Fibroblast of the aortic adventitia (primary cell): ENCODE results near the gene CRACR2B. TPM values are rescaled to one million over a fixed set of nuclear protein-coding genes. Genes with fewer than 3 reads are reported as not detected.

Experiments used
- DNase-seq: peaks from one replicate; pipeline ENCODE4 v3.0.0-alpha.2; 2010; ENCODE audit warnings: low read depth
- H3K4me3 ChIP-seq: 2 replicates; pipeline ENCODE4 v1.5.1; 2011; ENCODE audit warnings: low read depth, mild to moderate bottlenecking, control low read depth, low read length, moderate library complexity
- CTCF ChIP-seq: IDR thresholded peaks from 2 replicates; pipeline ENCODE4 v1.5.1; 2011; ENCODE audit warnings: mild to moderate bottlenecking, low read length, control low read depth, inconsistent platforms; ENCODE audit not compliant: insufficient read depth
- total RNA-seq: library from RNA; depleted of rRNA; stranded (reverse); fragments of >200 nt; gene quantifications from 2 replicates; pipeline ENCODE4 v1.2.3, GENCODE V29; 2012; ENCODE audit warnings: low replicate concordance

CRACR2B gene
- total RNA-seq, 1 donor = 1.3 TPM

DNA sequence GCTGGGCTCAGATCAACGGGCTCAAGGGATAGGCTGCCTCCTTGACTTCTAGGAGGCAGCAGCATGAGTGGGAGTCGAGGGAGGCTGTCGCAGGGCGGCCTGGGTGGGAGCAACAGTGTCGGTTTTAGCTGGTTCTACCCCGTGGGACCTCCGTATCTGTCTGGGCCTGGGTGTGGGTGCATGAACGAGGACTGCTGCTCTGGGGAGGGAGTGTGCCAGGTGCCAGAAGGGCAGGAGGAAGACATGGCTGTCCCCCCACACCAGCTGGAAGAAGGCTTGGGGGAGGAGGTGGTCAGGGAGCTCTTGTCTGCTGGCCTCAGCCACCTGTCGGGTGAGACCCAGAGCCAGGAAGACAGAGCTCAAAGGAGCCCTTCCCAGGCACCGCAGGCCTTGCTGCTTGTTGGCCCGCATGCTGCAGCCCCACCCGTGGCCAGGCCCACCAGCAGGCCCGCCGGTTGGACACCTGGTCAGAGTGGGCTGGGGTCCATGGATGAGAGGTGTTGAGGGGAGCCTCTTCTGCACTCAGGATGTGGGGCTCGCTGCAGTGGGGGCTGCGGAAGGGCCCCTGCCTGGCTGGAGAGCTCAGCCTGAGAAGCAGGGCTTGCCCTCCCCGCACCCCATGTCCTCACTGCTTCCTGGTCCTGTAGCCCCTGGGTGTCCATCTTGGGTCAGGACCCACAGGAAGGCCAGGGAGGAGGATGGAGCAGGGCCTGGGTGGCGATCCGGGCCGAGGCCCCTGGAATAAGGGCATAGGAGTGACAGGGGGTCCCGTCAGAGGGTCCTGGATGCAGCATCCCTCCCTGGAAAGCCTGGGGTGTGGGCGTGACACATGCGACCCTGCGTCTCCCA, 41.3 kb upstream of the CRACR2B start:
- no peak overlapping the region for H3K4me3 ChIP-seq
- DNase-seq = no peak
- TF ChIP-seq CTCF = no peak

DNA sequence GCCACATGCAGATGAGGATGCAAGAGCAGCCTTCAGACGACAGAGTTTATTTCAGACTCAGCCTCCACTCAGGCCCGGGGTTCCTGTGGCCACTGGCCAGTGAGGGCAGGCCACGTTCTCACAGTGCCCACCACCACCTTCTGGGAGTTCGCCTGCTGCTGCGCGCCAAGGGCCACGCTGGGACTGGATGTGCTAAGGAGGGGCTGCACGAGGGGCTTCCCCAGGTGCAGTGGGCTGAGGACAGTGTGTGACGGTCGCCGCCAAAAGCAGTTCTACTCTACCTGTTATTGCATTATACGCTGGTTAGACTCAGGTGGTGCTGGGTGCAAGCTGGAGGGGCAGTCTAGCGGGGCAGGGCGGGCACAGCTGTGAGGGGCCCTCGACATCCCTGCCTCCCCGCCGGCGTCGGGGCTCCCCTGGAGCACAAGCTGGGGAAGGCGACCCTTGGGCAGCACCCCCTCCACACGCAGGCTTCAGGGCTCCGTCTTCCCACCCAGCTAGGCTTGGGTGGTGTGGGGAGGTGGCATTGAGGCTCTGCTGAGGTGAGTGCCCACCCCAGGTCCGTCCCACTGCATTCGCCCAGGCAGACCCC, 40.5 kb upstream of the CRACR2B start:
- DNase-seq = no peak
- H3K4me3 ChIP-seq = no peak overlapping the region
- no peak for TF ChIP-seq CTCF

DNA sequence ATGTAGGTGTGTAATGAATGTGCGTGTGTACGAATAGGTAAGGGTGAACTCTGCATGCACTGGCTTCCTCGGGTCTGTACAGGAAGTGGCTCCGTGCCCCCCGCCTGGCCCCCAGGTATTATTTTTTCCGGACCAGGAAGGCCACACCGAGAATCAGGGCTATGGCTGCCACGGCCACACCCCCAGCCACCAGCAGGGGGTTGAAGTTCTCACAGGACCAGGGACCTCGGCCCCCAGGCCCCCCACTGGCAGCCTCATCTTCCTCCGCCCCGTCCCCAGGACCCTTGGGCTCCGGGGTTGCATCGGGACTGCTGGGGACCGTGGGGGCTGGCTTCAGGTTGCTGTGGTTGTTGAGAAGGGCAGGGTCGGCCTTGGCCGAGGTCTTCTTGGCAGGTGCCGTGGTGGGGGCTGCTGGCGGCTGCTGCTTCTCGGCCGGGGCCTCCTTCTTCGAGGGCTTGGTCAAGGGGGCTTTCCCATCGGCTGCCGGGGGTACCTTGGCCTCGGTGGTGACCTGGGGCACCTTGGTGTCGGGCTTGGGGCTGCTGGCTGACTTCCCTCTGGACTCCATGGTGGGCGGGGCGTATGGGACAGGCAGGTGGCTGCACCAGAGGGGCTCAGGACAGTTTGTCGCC, 39.6 kb upstream of the CRACR2B start:
- DNase-seq = no peak
- TF ChIP-seq CTCF = peak; percentile 9
- no peak overlapping the region for H3K4me3 ChIP-seq

DNA sequence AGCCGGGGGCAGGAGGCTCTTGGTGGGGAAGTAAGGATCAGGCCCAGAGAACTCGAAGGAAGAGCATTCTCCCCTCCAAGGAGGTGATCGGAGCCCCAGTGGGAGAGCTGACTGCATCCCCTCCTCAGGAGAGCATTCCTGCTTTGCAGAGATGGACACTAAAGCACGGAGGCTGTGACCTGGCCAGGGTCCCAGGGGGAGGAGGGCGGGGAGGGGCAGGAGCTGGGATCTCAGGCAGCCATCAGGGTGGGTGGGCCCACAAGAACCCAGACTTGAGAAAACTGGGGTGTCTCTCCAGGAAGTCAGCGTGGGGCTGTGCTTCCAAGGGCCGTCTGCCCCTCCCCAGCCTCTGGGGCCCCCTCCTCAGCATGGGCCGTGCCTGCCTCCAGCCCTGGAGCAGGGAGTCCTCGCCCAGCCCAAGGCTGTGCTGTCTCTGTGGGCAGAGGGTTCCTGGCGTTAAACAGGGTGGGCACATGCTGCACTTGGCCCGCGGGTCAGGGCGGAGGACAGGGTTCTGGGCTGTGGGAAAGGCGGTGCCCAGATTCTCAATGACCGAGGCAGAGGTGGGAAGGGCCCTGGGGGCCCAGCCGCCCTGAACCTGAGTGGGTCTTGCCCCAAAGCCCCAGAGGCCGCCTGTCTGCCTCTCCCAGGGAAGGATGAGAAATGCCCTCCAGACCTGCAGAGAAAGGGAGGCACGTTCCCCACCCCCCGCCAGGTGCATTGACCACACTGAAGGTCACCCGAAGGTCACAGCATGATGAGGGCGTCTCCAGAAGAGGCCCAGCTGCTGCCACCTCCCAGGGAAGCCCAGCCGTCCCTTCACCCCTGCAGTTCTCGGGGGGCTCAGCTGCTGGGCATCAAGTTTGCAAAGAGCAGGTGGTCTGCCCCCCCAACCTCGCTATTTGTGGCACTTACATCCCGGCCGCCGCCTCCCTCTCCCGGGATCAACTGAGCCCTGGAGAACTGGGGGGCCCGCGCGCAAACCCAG, 38.5 kb upstream of the CRACR2B start:
- no peak for TF ChIP-seq CTCF
- H3K4me3 ChIP-seq = peak overlapping the region; percentile 57
- DNase-seq = no peak

GRCh38 chr11:789943-790342, 37.8 kb upstream of the CRACR2B start, which contains the start of gene CEND1:
CEND1 (minus strand) TSS chr11:790090; CDS start chr11:788576, 1,514 bp downstream.
- DNase-seq = peak; percentile 57
- no peak for TF ChIP-seq CTCF
- H3K4me3 ChIP-seq = peak within 1 kb of the TSS; percentile 57
